Common myeloid progenitor, CD34-positive (primary cell): ENCODE data around the gene CHN1.

Experiments
- CTCF ChIA-PET: fragments of 350-600 bp; sonication (Branson Sonifier 250); formaldehyde crosslinking; loops from one replicate; lab custom pipeline; 2021; ENCODE audit warnings: antibody characterized with exemption; lab: Charles Lee
- POLR2A ChIA-PET: fragments of 350-600 bp; sonication (Branson Sonifier 250); formaldehyde crosslinking; loops from one replicate; lab custom pipeline; 2021; ENCODE audit warnings: antibody characterized with exemption; lab: Charles Lee
- DNase-seq, 3 donors: peaks; one replicate each; pipeline versions ENCODE4 v3.0.0 to v3.0.0-alpha.2; 2013
- H3K27ac ChIP-seq, 2 experiments: 1 replicate in 1 of 2; 2 replicates in 1 of 2; pipeline ENCODE4 v1.7.0; 2013; ENCODE audit warnings: inconsistent platforms in 2 of 2, low read length in 2 of 2, mild to moderate bottlenecking in 2 of 2, low read depth in 1 of 2, moderate library complexity in 1 of 2; ENCODE audit not compliant: severe bottlenecking in 2 of 2, insufficient read depth in 1 of 2, poor library complexity in 1 of 2
- H3K27me3 ChIP-seq, 5 experiments: replicated peaks in 2 of 5; 1 replicate in 3 of 5; 2 replicates in 2 of 5; pipeline versions ENCODE4 v1.6.1 to v1.7.0; 2013; ENCODE audit warnings: low read length in 4 of 5, mild to moderate bottlenecking in 2 of 5, moderate library complexity in 2 of 5, inconsistent platforms in 1 of 5; ENCODE audit not compliant: insufficient read depth in 5 of 5, control insufficient read depth in 4 of 5
- H3K36me3 ChIP-seq, 4 experiments: 1 replicate in 2 of 4; 2 replicates in 2 of 4; pipeline versions ENCODE4 v1.6.1 to v1.7.0; 2013; ENCODE audit warnings: low read length in 3 of 4, control low read depth in 1 of 4, mild to moderate bottlenecking in 1 of 4; ENCODE audit not compliant: control insufficient read depth in 4 of 4, insufficient read depth in 4 of 4
- H3K4me1 ChIP-seq, 4 experiments: 1 replicate in 3 of 4; 2 replicates in 1 of 4; pipeline versions ENCODE4 v1.6.1 to v1.7.1; 2013; ENCODE audit warnings: low read length in 3 of 4, mild to moderate bottlenecking in 3 of 4, control low read depth in 1 of 4, inconsistent platforms in 1 of 4, moderate library complexity in 1 of 4; ENCODE audit not compliant: control insufficient read depth in 4 of 4, insufficient read depth in 4 of 4; ENCODE audit errors: control extremely low read depth in 1 of 4
- H3K4me3 ChIP-seq, 7 experiments: 1 replicate in 4 of 7; 2 replicates in 3 of 7; pipeline versions ENCODE4 v1.5.1 to v1.7.0; 2013; ENCODE audit warnings: mild to moderate bottlenecking in 7 of 7, low read length in 6 of 7, moderate library complexity in 6 of 7, inconsistent platforms in 2 of 7, low read depth in 2 of 7, control low read depth in 1 of 7; ENCODE audit not compliant: insufficient read depth in 4 of 7, control insufficient read depth in 1 of 7; ENCODE audit errors: extremely low read depth in 1 of 7
- H3K9me3 ChIP-seq, 5 experiments: 1 replicate in 4 of 5; 2 replicates in 1 of 5; pipeline versions ENCODE4 v1.6.1 to v1.7.1; 2013; ENCODE audit warnings: low read length in 4 of 5, mild to moderate bottlenecking in 2 of 5, inconsistent platforms in 1 of 5, low read depth in 1 of 5, moderate library complexity in 1 of 5; ENCODE audit not compliant: control insufficient read depth in 4 of 5, insufficient read depth in 2 of 5; ENCODE audit errors: control extremely low read depth in 1 of 5
- WGBS: methylation state at CpG from one replicate; pipeline ENCODE4 v1.1.5; 2013; ENCODE audit not compliant: insufficient coverage; 5-methylcytosine and 5-hydroxymethylcytosine counted together

CHN1 gene

GRCh38 chr2:175001566-175001965, 3.6 kb downstream of the CHN1 start:
- 98% methylated on average over 4 of the region's 4 CpGs for WGBS
- POLR2A ChIA-PET, result no interaction called here
- no peak overlapping the region for H3K27ac ChIP-seq
- H3K4me1 ChIP-seq, result peaks cover 0 to 14% (median 10%) of the 10 kb centered on the region in 4 experiments
- DNase-seq, result no peak
- CTCF ChIA-PET, result interaction anchor here (1.2 kb wide), 2 partner anchors 10 to 230 kb away, joined by 4 read pairs; no protein-coding TSS in a partner anchor
- H3K9me3 ChIP-seq, result no peaks in the 10 kb centered on the region
- H3K4me3 ChIP-seq, result no peak overlapping the region
- no peaks in the 10 kb centered on the region for H3K36me3 ChIP-seq
- peaks cover 27 to 65% (median 40%) of the 10 kb centered on the region in 5 experiments for H3K27me3 ChIP-seq

DNA sequence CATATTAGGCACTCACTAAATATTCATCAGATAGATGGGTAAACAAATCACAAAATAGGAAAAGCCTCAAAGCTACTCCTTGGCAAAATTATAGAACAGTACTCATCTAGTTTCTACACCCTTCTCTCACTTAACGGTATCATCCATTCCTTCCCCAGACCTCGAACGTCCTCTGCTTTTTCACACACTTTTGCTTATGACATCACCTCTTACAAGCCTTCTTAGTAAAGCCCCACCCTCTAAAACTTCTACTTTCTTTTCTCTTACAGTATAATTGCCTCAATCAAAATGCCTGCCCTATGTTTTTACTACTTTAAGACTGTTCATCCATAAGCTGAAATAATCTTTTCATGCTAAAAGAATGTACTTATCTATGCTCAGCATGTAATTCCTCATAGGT, 8.1 kb downstream of the CHN1 start:
- CTCF ChIA-PET, result no interaction called here
- Histone ChIP-seq H3K27ac (no peak overlapping the region), H3K4me1 (peaks cover 0 to 2% (median 0%) of the 10 kb centered on the region in 4 experiments), H3K4me3 (no peak overlapping the region), H3K27me3 (peaks cover 7 to 34% (median 15%) of the 10 kb centered on the region in 5 experiments), H3K36me3 (no peaks in the 10 kb centered on the region), H3K9me3 (no peaks in the 10 kb centered on the region)
- POLR2A ChIA-PET, result no interaction called here
- WGBS, result 87% methylated on average over 3 of the region's 3 CpGs
- DNase-seq, result no peak

- Histone ChIP-seq H3K9me3 (no peaks in the 10 kb centered on the region), H3K4me3 (no peak overlapping the region), H3K27ac (no peak overlapping the region), H3K36me3 (no peaks in the 10 kb centered on the region), H3K4me1 (peaks cover 0 to 2% (median 0%) of the 10 kb centered on the region in 4 experiments), H3K27me3 (peaks cover 3 to 32% (median 11%) of the 10 kb centered on the region in 5 experiments)
- ChIA-PET CTCF (no interaction called here), POLR2A (no interaction called here)
- 92% methylated on average over 2 of the region's 2 CpGs for WGBS
- DNase-seq, result no peak
These were observed 8.6 kb downstream of the CHN1 start for GRCh38 chr2:174996622-174997021.

DNA sequence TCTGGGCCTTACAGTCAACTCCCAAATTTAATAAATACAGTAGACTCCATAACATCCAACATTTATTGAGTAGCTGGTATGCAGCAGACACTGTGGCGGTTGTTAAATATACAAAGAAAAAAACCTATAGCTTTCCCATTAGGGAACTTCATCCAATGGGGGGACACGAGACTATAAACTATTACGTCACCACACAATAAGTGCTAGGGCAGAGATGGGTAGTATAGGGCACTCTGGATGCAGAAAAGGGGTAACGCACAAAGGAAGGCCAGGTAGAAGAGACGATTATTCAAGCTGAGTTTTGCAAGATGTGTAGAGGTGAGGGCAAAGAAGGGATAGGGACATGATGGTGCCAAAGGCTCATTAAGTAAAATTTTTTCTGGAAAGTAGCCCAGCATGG, 10.8 kb downstream of the CHN1 start:
- no peaks in the 10 kb centered on the region for H3K36me3 ChIP-seq
- WGBS, result 90% methylated on average over 4 of the region's 5 CpGs
- H3K9me3 ChIP-seq, result no peaks in the 10 kb centered on the region
- ChIA-PET POLR2A (interaction anchor here (0.7 kb wide), 1 partner anchor 12 kb away, joined by 3 read pairs; no protein-coding TSS in a partner anchor), CTCF (interaction anchor here (0.9 to 1.0 kb wide), 2 partner anchors 12 to 224 kb away, joined by 3 read pairs; no protein-coding TSS in a partner anchor)
- no peak overlapping the region for H3K27ac ChIP-seq
- DNase-seq, result no peak
- peaks cover 0 to 33% (median 11%) of the 10 kb centered on the region in 5 experiments for H3K27me3 ChIP-seq
- H3K4me3 ChIP-seq, result no peak overlapping the region
- peaks cover 0 to 2% (median 0%) of the 10 kb centered on the region in 4 experiments for H3K4me1 ChIP-seq

DNA sequence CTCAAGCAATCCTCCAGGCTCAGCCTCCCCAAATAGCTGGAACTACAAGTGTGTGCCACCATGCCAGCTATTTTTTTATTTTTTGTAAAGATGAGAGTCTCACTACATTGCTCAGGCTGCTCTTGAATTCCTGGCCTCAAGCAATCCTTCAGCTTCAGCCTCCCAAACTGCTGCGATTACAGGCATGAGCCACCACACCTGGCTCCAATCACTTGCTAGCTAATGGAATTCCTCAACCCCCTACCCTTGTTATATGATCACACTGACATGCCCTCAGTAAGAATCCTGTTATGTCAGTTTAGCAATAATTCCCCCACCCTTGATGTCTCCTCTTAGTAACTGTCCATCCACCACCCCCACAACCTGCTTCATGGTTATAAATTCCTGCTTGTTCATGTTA, 12.3 kb downstream of the CHN1 start:
- Histone ChIP-seq H3K27me3 (peaks cover 0 to 35% (median 14%) of the 10 kb centered on the region in 5 experiments), H3K4me3 (no peak overlapping the region), H3K27ac (no peak overlapping the region), H3K9me3 (no peaks in the 10 kb centered on the region), H3K4me1 (no peaks in the 10 kb centered on the region), H3K36me3 (no peaks in the 10 kb centered on the region)
- ChIA-PET CTCF (interaction anchor here (4.9 kb wide), 1 partner anchor 222 kb away, joined by 39 read pairs; no protein-coding TSS in a partner anchor), POLR2A (no interaction called here)
- DNase-seq, result no peak
- 100% methylated on average over 1 of the region's 1 CpG for WGBS

DNA sequence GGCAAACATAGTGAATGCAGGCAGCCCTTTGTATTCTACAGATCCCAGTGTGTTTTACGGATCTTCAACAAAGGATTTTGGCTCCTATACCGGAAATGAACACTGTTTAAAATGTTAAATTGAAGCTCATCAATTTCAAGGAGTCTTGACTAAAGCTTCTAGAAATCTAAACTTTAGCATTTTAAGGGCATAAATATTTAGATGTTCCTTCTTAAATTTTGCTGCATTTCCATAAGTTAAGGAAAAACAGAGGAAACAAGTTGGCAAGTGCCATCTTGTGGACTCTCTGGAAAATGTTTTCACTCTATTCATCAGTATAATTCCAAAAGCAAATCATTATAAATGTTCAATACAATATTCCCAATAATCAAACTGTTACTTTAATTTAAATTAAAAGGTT, 19.6 kb downstream of the CHN1 start:
- Histone ChIP-seq H3K9me3 (no peaks in the 10 kb centered on the region), H3K36me3 (no peaks in the 10 kb centered on the region), H3K27me3 (peaks cover under 1 to 11% (median 4%) of the 10 kb centered on the region in 5 experiments), H3K4me1 (no peaks in the 10 kb centered on the region), H3K27ac (no peak overlapping the region), H3K4me3 (no peak overlapping the region)
- DNase-seq, result no peak
- CTCF ChIA-PET, result interaction anchor here (1.2 to 5.8 kb wide), 6 partner anchors 10 to 286 kb away, joined by 3 to 87 read pairs (median 6); no protein-coding TSS in a partner anchor
- POLR2A ChIA-PET, result no interaction called here
- 92% methylated on average over 2 of the region's 2 CpGs for WGBS

GRCh38 chr2:174984561-174984960, 20.6 kb downstream of the CHN1 start:
- Histone ChIP-seq H3K4me3 (no peak overlapping the region), H3K9me3 (no peaks in the 10 kb centered on the region), H3K4me1 (no peaks in the 10 kb centered on the region), H3K27ac (no peak overlapping the region), H3K27me3 (peaks cover 0 to 8% (median 3%) of the 10 kb centered on the region in 5 experiments), H3K36me3 (no peaks in the 10 kb centered on the region)
- POLR2A ChIA-PET, result no interaction called here
- DNase-seq, result no peak
- WGBS, result no CpG with 5 or more reads among the region's 4 CpGs
- CTCF ChIA-PET, result interaction anchor here (1.0 to 5.8 kb wide), 7 partner anchors 9 to 298 kb away, joined by 3 to 87 read pairs (median 7); no protein-coding TSS in a partner anchor
